NCI-H2029 treated with DMSO at 0.1 percent for 48 hours (cell line): ENCODE measurements around the gene BTG2.
"Not testable (repeated sequence)": the region's sequence is repeated elsewhere in the genome, so short reads cannot be mapped to it uniquely, and the experiment has no call there.

ENCODE experiments used
- DNase-seq: peaks from one replicate; lab custom pipeline; 2025; lab: John Stamatoyannopoulos, UW

BTG2 gene

GRCh38 chr1:203295796-203296195 is 9.5 kb upstream of the BTG2 start:
- DNase-seq = no peak

- no peak for DNase-seq
Measured at GRCh38 chr1:203296460-203297073, 8.8 kb upstream of the BTG2 start.

DNA sequence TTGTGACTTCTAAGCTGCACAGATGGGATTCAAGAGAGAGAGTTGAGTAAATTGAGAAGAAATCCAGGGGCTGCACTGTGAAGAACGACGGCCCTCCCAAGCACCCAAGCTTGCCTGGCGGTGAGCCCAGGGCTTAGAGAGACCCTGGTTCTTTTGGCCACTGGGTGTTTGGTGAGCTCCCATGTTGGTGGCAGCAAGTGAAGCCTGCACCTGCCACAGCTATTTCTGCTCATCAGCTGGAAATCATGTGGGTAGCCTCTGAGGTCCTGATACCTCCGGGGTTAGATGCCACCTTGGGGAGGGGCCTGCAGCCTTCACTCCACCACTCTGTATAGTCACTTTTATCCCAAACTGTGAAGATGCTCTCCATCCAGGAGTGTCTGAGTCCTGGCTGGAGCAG is 6.2 kb upstream of the BTG2 start:
- no peak for DNase-seq

- not testable (repeated sequence) for DNase-seq
Measured at GRCh38 chr1:203299719-203300429, 5.4 kb upstream of the BTG2 start.

GRCh38 chr1:203300441-203301330 is 4.6 kb upstream of the BTG2 start:
- no peak for DNase-seq

DNA sequence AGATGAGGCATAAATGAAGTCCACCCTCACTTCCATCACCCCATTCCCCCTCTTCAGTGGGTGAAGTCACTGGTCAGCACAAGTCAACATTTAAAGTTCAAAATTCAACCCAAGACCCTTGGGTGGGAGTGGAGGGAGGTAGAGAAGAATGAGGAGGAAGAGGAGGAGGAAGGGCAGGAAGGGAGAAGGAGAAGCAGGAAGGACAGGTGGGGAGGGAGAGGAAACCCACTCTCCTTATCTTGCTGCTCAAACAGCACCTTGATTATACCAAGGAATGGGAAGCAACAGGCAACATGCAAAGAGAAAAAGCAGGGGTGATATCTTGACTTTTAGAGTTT is 4.0 kb upstream of the BTG2 start:
- no peak for DNase-seq

- no peak for DNase-seq
Measured at GRCh38 chr1:203302456-203302855, 2.9 kb upstream of the BTG2 start.

DNA sequence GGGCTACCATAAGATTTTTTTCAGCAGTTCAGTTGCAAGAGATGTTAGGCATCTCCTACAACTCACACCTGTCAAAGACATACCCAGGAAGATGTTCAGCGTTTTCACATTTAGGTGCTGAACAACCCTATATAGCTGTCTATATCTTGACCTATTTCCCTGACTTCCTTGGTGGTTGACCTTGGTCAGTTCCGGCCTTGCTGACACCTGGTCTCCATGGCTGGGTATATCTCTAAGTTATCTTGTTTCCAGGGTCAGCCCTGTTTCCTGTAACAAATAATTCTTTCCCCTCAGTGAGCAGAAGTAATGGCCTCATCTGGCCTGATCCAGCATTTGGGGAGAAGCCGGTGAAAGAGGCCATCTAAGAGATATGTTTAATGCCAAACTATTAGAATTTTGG is 2.4 kb upstream of the BTG2 start:
- no peak for DNase-seq

- no peak for DNase-seq
Measured at GRCh38 chr1:203304391-203304918, 864 bp upstream of the BTG2 start.

DNA sequence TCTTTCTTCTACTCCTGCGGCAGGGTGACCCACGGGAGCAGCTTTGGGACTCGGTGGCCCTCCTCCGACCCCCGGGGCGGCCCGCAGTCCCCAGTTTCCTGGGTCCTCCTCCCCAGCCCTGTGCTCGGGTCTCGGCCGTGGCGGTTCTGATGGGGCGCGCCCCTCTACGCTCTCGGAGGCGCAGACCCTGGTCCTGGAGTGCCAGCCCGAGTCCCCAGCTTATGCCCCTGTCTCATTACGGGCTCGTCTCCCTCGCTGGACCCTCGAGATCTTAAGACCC is 430 bp downstream of the BTG2 start:
- no peak for DNase-seq

DNA sequence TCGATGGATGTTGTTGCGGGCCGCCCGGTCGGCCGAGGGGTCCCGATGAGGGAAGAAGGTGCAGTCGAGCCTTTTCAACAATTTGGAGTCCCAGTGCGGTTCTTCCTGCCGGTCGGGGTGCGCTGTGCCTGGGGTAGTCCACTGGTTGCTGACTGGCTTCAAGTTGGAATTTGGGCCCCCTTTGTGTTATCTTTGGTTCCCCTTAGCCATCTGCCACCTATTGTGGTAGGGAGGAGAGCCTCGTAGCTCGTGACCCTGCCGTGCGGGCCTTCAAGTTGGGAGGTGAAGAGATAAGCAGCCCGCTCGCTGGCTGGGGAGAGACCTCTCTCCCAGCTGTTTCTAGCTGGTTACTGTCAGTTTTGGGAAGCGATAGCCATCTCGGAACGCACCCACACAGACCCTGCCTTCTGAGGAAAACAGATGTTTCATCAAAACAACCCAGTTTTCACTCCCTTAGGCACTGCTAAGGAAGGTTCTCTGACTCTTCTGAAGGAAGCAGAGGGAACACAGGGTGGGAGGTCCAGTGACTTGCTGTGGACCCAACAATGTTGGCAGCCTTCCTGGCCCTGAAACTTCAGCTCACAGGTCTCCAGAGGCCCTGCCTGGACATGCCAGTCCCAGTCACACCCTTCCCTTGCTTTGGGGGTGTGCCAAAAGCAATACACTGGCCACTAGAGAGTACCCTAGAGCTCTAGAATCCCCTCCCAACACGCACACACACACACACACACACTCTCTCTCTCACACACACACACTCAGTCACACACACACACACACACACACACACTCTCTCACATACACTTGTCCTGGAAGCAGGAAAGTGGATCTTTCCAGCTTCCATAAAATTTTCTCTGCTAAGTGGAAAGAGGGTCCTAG is 1.0 kb downstream of the BTG2 start:
- DNase-seq = no peak

- no peak for DNase-seq
Measured at GRCh38 chr1:203306965-203307541, 1.7 kb downstream of the BTG2 start.

GRCh38 chr1:203307641-203308126 is 2.4 kb downstream of the BTG2 start:
- no peak for DNase-seq

DNA sequence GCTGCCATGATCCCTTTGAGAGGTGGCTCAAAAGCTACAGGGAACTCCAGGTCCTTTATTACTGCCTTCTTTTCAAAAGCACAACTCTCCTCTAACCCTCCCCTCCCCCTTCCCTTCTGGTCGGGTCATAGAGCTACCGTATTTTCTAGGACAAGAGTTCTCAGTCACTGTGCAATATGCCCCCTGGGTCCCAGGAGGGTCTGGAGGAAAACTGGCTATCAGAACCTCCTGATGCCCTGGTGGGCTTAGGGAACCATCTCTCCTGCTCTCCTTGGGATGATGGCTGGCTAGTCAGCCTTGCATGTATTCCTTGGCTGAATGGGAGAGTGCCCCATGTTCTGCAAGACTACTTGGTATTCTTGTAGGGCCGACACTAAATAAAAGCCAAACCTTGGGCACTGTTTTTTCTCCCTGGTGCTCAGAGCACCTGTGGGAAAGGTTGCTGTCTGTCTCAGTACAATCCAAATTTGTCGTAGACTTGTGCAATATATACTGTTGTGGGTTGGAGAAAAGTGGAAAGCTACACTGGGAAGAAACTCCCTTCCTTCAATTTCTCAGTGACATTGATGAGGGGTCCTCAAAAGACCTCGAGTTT is 3.1 kb downstream of the BTG2 start:
- no peak for DNase-seq

DNA sequence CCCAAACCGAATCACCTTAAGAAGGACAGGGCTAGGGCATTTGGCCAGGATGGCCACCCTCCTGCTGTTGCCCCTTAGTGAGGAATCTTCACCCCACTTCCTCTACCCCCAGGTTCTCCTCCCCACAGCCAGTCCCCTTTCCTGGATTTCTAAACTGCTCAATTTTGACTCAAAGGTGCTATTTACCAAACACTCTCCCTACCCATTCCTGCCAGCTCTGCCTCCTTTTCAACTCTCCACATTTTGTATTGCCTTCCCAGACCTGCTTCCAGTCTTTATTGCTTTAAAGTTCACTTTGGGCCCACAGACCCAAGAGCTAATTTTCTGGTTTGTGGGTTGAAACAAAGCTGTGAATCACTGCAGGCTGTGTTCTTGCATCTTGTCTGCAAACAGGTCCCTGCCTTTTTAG is 3.6 kb downstream of the BTG2 start:
- DNase-seq = no peak

- no peak for DNase-seq
Measured at GRCh38 chr1:203311368-203312301, 6.3 kb downstream of the BTG2 start.

DNA sequence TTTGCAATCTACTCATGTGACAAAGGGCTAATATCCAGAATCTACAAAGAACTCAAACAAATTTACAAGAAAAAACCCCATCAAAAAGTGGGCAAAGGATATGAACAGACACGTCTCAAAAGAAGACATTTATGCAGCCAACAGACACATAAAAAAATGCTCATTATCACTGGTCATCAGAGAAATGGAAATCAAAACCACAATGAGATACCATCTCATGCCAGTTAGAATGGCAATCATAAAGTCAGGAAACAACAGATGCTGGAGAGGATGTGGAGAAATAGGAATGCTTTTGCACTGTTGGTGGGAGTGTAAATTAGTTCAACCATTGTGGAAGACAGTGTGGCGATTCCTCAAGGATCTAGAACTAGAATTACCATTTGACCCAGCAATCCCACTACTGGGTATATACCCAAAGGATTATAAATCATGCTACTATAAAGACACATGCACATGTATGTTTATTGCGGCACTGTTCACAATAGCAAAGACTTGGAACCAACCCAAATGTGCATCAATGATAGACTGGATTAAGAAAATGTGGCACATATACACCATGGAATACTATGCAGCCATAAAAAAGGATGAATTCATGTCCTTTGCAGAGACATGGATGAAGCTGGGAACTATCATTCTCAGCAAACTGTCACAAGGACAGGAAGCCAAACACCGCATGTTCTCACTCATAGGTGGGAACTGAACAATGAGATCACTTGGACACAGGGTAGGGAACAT is 8.9 kb downstream of the BTG2 start:
- DNase-seq = not testable (repeated sequence)

- no peak for DNase-seq
Measured at GRCh38 chr1:203316626-203317093, 11.3 kb downstream of the BTG2 start.
